Measurements from ENCODE around the gene GDF2.

DNA sequence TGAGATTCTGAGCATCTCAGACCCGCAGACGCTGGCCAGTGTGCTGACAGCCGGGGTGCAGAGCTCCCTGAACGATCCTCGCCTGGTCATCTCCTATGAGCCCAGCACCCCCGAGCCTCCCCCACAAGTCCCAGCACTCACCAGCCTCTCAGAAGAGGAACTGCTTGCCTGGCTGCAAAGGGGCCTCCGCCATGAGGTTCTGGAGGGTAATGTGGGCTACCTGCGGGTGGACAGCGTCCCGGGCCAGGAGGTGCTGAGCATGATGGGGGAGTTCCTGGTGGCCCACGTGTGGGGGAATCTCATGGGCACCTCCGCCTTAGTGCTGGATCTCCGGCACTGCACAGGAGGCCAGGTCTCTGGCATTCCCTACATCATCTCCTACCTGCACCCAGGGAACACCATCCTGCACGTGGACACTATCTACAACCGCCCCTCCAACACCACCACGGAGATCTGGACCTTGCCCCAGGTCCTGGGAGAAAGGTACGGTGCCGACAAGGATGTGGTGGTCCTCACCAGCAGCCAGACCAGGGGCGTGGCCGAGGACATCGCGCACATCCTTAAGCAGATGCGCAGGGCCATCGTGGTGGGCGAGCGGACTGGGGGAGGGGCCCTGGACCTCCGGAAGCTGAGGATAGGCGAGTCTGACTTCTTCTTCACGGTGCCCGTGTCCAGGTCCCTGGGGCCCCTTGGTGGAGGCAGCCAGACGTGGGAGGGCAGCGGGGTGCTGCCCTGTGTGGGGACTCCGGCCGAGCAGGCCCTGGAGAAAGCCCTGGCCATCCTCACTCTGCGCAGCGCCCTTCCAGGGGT, 26.6 kb downstream of the GDF2 start:
- TF ChIP-seq, protein P1, sequence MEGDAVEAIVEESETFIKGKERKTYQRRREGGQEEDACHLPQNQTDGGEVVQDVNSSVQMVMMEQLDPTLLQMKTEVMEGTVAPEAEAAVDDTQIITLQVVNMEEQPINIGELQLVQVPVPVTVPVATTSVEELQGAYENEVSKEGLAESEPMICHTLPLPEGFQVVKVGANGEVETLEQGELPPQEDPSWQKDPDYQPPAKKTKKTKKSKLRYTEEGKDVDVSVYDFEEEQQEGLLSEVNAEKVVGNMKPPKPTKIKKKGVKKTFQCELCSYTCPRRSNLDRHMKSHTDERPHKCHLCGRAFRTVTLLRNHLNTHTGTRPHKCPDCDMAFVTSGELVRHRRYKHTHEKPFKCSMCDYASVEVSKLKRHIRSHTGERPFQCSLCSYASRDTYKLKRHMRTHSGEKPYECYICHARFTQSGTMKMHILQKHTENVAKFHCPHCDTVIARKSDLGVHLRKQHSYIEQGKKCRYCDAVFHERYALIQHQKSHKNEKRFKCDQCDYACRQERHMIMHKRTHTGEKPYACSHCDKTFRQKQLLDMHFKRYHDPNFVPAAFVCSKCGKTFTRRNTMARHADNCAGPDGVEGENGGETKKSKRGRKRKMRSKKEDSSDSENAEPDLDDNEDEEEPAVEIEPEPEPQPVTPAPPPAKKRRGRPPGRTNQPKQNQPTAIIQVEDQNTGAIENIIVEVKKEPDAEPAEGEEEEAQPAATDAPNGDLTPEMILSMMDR (IDR thresholded peaks at IDR 0.05) = no peak
- no peak for TF ChIP-seq POLR2A (IDR thresholded peaks at IDR 0.05)

Measured in uterus (tissue), 2 donors.